ENCODE measurements around the gene TNNI3K. TPM values are rescaled to one million over a fixed set of nuclear protein-coding genes. Genes with fewer than 3 reads are reported as not detected.

TNNI3K gene
- total and polyA plus RNA-seq, 10 of the 15 experiments (the other 5 are each of a cell fraction or from before 2014, with no cell fraction given), result 0.14 to 1.6 (median 0.44) TPM; not detected in 4

DNA sequence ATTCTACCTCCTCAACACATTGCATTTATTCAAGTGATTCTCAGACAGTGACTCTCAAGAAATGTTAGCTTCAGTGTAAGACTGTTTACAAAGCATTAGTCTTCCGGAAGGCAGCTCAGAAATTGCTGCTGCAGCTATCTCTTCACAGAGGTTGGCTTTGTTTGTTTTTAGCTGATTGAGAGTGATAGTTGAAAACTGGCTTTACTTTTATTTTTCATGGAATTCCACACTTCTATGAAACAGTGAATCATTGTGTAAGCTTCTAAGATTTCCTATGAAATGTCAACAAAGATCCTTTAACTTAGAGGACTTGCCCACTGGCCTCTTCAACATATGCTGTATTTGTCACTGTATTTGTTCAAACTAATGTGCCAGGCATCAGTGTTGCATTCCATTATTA is 121.3 kb downstream of the TNNI3K start:
- no peak overlapping the region for H2AFZ ChIP-seq (ENCODE audit: control insufficient read depth, low read depth, low read length)
- ChIA-PET RAD21 (ENCODE audit: unreplicated experiment) (no interaction called here), CTCF (interaction anchor here (1.6 kb wide), 1 partner anchor 10 kb away, joined by 4 read pairs; no protein-coding TSS in a partner anchor), POLR2A (no interaction called here), SMC1A (ENCODE audit: uncharacterized antibody, unreplicated experiment) (no interaction called here)
- no peak for DNase-seq (ENCODE audit: low read depth, low spot score)
- no peak for FAIRE-seq
- no peaks in the 10 kb centered on the region for H3K36me3 ChIP-seq (ENCODE audit: control insufficient read depth in 2 of 2, insufficient read depth in 2 of 2, low read length in 1 of 2)
- no peaks in the 10 kb centered on the region for H3K4me1 ChIP-seq (ENCODE audit: control insufficient read depth, insufficient read depth, low read length)
- H3K79me2 ChIP-seq (ENCODE audit: control insufficient read depth, insufficient read depth, low read length), result no peaks in the 10 kb centered on the region
- 8% methylated on average over 1 of the region's 1 CpG for WGBS (ENCODE audit: insufficient coverage, insufficient replicate concordance, low lambda C conversion rate, missing lambda C conversion rate)
- H3K9me3 ChIP-seq (replicated peaks; ENCODE audit: control insufficient read depth, insufficient read depth, low read length), result no peaks in the 10 kb centered on the region
- no peak overlapping the region for H3K9ac ChIP-seq (ENCODE audit: control insufficient read depth, insufficient read depth, low read length)
- no peak overlapping the region for H3K4me2 ChIP-seq (ENCODE audit: control insufficient read depth, insufficient read depth)
- H4K20me1 ChIP-seq (ENCODE audit: control insufficient read depth, insufficient read depth), result no peaks in the 10 kb centered on the region
- ATAC-seq, result no peak
- intact Hi-C loops (cut with micrococcal nuclease; ENCODE audit: unreplicated experiment) (no loop called here), in situ Hi-C loops (cut with MboI) (no loop called here)
- H3K27me3 ChIP-seq (replicated peaks in 1 of 2; ENCODE audit: control insufficient read depth in 2 of 2, insufficient read depth in 2 of 2, low read length in 1 of 2), result no peaks in the 10 kb centered on the region; a peak in 1 of 4 replicates
- BruUV-seq (replicated peaks), result no TSS peak
- no peak overlapping the region for H3K4me3 ChIP-seq
- H3K27ac ChIP-seq (ENCODE audit: control insufficient read depth, insufficient read depth), result no peak overlapping the region
- TF ChIP-seq NR2C1 (IDR thresholded peaks at IDR 0.05) (no peak), EP300 (IDR thresholded peaks at IDR 0.05; ENCODE audit: borderline replicate concordance in 1 of 2, control insufficient read depth in 1 of 2, low read depth in 2 of 2, low read length in 2 of 2) (no peak), ZZZ3 (IDR thresholded peaks at IDR 0.05; ENCODE audit: control insufficient read depth, insufficient read length, low read depth) (no peak), MXI1 (IDR thresholded peaks at IDR 0.05; ENCODE audit: low read depth, low read length) (no peak), NRF1 (conservative IDR thresholded peaks at IDR 0.05; ENCODE audit: low read depth, low read length) (no peak), TARDBP (IDR thresholded peaks at IDR 0.05; ENCODE audit: borderline replicate concordance) (no peak), CBX5 (IDR thresholded peaks at IDR 0.05; ENCODE audit: low read depth) (no peak), SREBF1 (IDR thresholded peaks at IDR 0.05; ENCODE audit: low read length) (no peak), RELA (IDR thresholded peaks at IDR 0.05; ENCODE audit: borderline replicate concordance, partially characterized antibody) (no peak), NFXL1 (IDR thresholded peaks at IDR 0.05; ENCODE audit: borderline replicate concordance) (no peak), EGR1 (IDR thresholded peaks at IDR 0.05; ENCODE audit: borderline replicate concordance in 1 of 2, low read depth in 2 of 2, low read length in 2 of 2) (no peak), ZNF622 (IDR thresholded peaks at IDR 0.05) (no peak), RCOR1 (conservative IDR thresholded peaks at IDR 0.05; ENCODE audit: low read depth, low read length) (no peak), BCL3 (IDR thresholded peaks at IDR 0.05; ENCODE audit: borderline replicate concordance, insufficient read depth, low read depth, low read length, poor library complexity, severe bottlenecking) (no peak), YBX1 (IDR thresholded peaks at IDR 0.05) (no peak)
- TF ChIP-seq, protein P1, sequence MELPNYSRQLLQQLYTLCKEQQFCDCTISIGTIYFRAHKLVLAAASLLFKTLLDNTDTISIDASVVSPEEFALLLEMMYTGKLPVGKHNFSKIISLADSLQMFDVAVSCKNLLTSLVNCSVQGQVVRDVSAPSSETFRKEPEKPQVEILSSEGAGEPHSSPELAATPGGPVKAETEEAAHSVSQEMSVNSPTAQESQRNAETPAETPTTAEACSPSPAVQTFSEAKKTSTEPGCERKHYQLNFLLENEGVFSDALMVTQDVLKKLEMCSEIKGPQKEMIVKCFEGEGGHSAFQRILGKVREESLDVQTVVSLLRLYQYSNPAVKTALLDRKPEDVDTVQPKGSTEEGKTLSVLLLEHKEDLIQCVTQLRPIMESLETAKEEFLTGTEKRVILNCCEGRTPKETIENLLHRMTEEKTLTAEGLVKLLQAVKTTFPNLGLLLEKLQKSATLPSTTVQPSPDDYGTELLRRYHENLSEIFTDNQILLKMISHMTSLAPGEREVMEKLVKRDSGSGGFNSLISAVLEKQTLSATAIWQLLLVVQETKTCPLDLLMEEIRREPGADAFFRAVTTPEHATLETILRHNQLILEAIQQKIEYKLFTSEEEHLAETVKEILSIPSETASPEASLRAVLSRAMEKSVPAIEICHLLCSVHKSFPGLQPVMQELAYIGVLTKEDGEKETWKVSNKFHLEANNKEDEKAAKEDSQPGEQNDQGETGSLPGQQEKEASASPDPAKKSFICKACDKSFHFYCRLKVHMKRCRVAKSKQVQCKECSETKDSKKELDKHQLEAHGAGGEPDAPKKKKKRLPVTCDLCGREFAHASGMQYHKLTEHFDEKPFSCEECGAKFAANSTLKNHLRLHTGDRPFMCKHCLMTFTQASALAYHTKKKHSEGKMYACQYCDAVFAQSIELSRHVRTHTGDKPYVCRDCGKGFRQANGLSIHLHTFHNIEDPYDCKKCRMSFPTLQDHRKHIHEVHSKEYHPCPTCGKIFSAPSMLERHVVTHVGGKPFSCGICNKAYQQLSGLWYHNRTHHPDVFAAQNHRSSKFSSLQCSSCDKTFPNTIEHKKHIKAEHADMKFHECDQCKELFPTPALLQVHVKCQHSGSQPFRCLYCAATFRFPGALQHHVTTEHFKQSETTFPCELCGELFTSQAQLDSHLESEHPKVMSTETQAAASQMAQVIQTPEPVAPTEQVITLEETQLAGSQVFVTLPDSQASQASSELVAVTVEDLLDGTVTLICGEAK (IDR thresholded peaks at IDR 0.05; ENCODE audit: borderline replicate concordance), result no peak
- TF ChIP-seq, protein P2, sequence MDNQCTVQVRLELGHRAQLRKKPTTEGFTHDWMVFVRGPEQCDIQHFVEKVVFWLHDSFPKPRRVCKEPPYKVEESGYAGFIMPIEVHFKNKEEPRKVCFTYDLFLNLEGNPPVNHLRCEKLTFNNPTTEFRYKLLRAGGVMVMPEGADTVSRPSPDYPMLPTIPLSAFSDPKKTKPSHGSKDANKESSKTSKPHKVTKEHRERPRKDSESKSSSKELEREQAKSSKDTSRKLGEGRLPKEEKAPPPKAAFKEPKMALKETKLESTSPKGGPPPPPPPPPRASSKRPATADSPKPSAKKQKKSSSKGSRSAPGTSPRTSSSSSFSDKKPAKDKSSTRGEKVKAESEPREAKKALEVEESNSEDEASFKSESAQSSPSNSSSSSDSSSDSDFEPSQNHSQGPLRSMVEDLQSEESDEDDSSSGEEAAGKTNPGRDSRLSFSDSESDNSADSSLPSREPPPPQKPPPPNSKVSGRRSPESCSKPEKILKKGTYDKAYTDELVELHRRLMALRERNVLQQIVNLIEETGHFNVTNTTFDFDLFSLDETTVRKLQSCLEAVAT (IDR thresholded peaks at IDR 0.05), result no peak
- TF ChIP-seq, protein P3, sequence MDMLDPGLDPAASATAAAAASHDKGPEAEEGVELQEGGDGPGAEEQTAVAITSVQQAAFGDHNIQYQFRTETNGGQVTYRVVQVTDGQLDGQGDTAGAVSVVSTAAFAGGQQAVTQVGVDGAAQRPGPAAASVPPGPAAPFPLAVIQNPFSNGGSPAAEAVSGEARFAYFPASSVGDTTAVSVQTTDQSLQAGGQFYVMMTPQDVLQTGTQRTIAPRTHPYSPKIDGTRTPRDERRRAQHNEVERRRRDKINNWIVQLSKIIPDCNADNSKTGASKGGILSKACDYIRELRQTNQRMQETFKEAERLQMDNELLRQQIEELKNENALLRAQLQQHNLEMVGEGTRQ (IDR thresholded peaks at IDR 0.05; ENCODE audit: borderline replicate concordance, low read depth, low read length), result no peak

All from GM12878 (cell line).